Thyroid gland (tissue), 4 donors: Measurements from ENCODE around the gene HPGDS. TPM values are rescaled to one million over a fixed set of nuclear protein-coding genes. Genes with fewer than 3 reads are reported as not detected.
"Not testable (repeated sequence)": the region's sequence is repeated elsewhere in the genome, so short reads cannot be mapped to it uniquely, and the experiment has no call there.

Experiments used
- DNase-seq, 2 donors: peaks; one replicate each; pipeline ENCODE4 v3.0.0-alpha.2; 2019
- H3K27ac ChIP-seq, 3 donors: fragments of 200-600 bp; sonication (generic); 1 replicate in 2 of 3; 2 replicates in 1 of 3; pipeline ENCODE4 v1.5.1; 2016 to 2019; ENCODE audit warnings: mild to moderate bottlenecking in 1 of 3, moderate library complexity in 1 of 3
- H3K27me3 ChIP-seq: fragments of 200-600 bp; sonication (generic); one replicate; pipeline ENCODE4 v1.5.1; 2019
- H3K36me3 ChIP-seq, 2 donors: fragments of 200-600 bp; sonication (generic); one replicate each; pipeline ENCODE4 v1.5.1; 2016 to 2019
- H3K4me1 ChIP-seq, 2 donors: fragments of 200-600 bp; sonication (generic); one replicate each; pipeline ENCODE4 v1.5.1; 2017 to 2019
- H3K4me3 ChIP-seq, 3 donors: fragments of 200-600 bp; sonication (generic); replicated peaks in 1 of 3; 1 replicate in 2 of 3; 2 replicates in 1 of 3; pipeline ENCODE4 v1.5.1; 2016; ENCODE audit warnings: mild to moderate bottlenecking in 1 of 3
- H3K9me3 ChIP-seq: fragments of 200-600 bp; sonication (generic); one replicate; pipeline ENCODE4 v1.5.1; 2017
- POLR2A ChIP-seq, 2 donors: fragments of 450-650 bp; IDR thresholded peaks; one replicate each; pipeline ENCODE4 v1.6.1; 2017; ENCODE audit warnings: antibody characterized with exemption in 2 of 2, mild to moderate bottlenecking in 2 of 2, moderate library complexity in 1 of 2
- WGBS, 2 donors: methylation state at CpG; one replicate each; pipeline ENCODE4 v1.1.5; 2017; 5-methylcytosine and 5-hydroxymethylcytosine counted together
- intact Hi-C: fragments of 100-400 bp; cut with DNase I; formaldehyde crosslinking; loops from one replicate; pipeline ENCODE4 v1.15.1; 2023
- total RNA-seq, 4 donors: library from RNA; depleted of rRNA; stranded (reverse); fragments of >200 nt; gene quantifications; one replicate each; pipeline ENCODE4 v1.2.3, GENCODE V29; 2016
- TF ChIP-seq, protein P1 (sequence below), 6 experiments: fragments of 200-600 bp in 3 of 6; fragments of 450-650 bp in 3 of 6; sonication (generic) in 3 of 6; IDR thresholded peaks; one replicate each; pipeline ENCODE4 v1.5.1; 2016 to 2019; ENCODE audit warnings: antibody characterized with exemption in 6 of 6, mild to moderate bottlenecking in 2 of 6, inconsistent platforms in 1 of 6, moderate library complexity in 1 of 6

Gene HPGDS
- total RNA-seq, 4 donors from 2014 or later: 0.67 TPM; not detected in 3

DNA sequence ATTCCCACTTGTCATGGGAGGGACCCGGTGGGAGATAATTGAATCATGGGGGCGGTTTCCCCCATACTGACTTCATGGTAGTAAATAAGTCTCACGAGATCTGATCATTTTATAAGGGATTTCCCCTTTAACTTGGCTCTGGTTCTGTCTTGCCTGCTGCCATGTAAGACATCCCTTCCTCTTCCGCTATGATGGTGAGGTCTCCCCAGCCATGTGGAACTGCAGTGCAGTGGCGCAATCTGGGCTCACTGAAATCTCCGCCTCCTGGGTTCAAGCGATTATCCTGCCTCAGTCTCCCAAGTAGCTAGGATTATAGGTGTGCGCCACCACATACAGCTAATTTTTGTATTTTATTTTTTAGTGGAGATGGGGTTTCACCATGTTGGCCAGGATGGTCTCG, 2.9 kb downstream of the HPGDS start:
- intact Hi-C loops: no loop called here
- no peak overlapping the region for H3K27ac ChIP-seq
- 80 to 86% methylated on average over 9 of the region's 9 CpGs for WGBS, 2 donors
- H3K4me1 ChIP-seq: no peaks in the 10 kb centered on the region
- no peak overlapping the region for H3K4me3 ChIP-seq
- DNase-seq: no peak
- no peaks in the 10 kb centered on the region for H3K9me3 ChIP-seq
- H3K36me3 ChIP-seq: no peaks in the 10 kb centered on the region
- no peaks in the 10 kb centered on the region for H3K27me3 ChIP-seq
- no peak for TF ChIP-seq POLR2A (IDR thresholded peaks at IDR 0.05)
- TF ChIP-seq, protein P1, sequence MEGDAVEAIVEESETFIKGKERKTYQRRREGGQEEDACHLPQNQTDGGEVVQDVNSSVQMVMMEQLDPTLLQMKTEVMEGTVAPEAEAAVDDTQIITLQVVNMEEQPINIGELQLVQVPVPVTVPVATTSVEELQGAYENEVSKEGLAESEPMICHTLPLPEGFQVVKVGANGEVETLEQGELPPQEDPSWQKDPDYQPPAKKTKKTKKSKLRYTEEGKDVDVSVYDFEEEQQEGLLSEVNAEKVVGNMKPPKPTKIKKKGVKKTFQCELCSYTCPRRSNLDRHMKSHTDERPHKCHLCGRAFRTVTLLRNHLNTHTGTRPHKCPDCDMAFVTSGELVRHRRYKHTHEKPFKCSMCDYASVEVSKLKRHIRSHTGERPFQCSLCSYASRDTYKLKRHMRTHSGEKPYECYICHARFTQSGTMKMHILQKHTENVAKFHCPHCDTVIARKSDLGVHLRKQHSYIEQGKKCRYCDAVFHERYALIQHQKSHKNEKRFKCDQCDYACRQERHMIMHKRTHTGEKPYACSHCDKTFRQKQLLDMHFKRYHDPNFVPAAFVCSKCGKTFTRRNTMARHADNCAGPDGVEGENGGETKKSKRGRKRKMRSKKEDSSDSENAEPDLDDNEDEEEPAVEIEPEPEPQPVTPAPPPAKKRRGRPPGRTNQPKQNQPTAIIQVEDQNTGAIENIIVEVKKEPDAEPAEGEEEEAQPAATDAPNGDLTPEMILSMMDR (IDR thresholded peaks at IDR 0.05): no peak

DNA sequence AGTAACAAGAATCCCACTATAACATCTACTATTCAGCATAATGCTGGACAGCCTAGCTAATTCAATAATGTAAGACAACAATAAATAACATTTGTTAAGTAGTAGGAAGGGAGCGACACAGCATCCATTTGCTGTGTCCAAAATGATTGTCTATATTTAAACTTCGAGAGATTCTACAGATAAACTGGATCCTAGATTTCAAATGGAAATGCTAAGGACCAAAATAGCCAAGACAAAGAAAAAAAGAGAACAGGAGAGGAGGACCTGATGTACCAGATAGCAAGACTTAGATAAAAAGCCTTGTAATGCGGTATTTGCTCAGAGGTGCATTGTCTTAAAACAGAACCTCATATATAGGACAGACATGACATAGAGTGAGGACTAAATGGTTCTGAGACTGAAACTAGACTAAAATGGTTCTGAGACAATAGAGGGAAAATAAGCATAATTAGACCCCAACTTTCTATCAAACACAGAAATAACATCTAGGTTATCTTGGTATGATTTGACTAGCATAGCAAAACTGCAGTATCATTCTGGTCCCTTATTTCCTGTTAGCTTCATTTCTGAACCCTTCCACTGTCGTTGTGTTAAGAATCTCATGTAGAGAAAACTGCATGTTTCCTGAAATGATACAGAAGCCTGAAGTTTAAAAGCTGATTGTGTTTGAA, 3.8 kb downstream of the HPGDS start:
- no peak for DNase-seq
- Histone ChIP-seq H3K27ac (no peak overlapping the region), H3K9me3 (no peaks in the 10 kb centered on the region), H3K4me3 (no peak overlapping the region), H3K36me3 (no peaks in the 10 kb centered on the region), H3K4me1 (no peaks in the 10 kb centered on the region), H3K27me3 (no peaks in the 10 kb centered on the region)
- WGBS, 2 donors: 78 to 83% methylated on average over 4 of the region's 4 CpGs
- intact Hi-C loops: no loop called here
- TF ChIP-seq POLR2A (IDR thresholded peaks at IDR 0.05): no peak
- TF ChIP-seq, protein P1 (IDR thresholded peaks at IDR 0.05): no peak

DNA sequence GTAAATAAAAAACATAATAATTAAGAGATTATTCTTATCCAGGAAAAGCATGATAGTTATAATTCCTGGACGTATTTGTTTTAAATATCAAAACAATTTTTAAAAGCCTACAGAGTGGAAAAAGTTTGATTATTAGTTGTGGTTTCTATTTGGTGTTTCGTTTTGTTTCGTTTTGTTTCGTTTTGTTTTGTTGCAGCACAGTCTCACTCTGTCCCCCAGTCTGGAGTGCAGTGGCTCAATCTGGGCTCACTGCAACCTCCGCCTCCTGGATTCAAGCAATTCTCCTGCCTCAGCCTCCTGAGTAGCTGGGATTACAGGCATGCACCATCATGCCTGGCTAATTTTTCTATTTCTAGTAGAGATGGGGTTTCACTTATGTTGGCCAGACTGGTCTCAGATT, 5.8 kb downstream of the HPGDS start:
- H3K36me3 ChIP-seq, H3K27me3 ChIP-seq, intact Hi-C loops, H3K9me3 ChIP-seq, H3K27ac ChIP-seq, H3K4me1 ChIP-seq, DNase-seq, H3K4me3 ChIP-seq: not testable (repeated sequence)
- 80 to 89% methylated on average over 5 of the region's 5 CpGs for WGBS, 2 donors

DNA sequence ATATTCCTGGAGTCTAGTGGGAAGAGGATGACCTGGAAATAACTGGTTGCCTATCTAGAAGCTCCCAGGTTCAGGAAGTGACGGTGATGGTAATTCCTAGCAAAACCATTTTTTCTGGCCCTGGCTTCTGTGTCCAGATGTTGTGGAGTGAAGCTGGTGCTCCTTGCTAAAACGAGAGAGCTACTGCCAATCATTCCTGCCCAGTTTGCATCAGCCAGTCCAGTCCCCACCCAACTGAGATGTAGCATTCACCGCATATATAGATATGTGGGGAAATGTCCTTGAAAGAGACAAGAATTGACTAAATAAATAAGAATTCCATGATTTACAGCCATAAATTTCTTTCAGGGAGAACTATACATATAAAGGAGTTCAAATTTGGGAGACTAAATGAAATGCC, 6.3 kb downstream of the HPGDS start:
- DNase-seq: no peak
- Histone ChIP-seq H3K27ac (no peak overlapping the region), H3K27me3 (no peaks in the 10 kb centered on the region), H3K4me1 (no peaks in the 10 kb centered on the region), H3K9me3 (no peaks in the 10 kb centered on the region), H3K36me3 (no peaks in the 10 kb centered on the region), H3K4me3 (no peak overlapping the region)
- intact Hi-C loops: no loop called here
- TF ChIP-seq, protein P1 (IDR thresholded peaks at IDR 0.05): no peak
- no peak for TF ChIP-seq POLR2A (IDR thresholded peaks at IDR 0.05)
- WGBS, 2 donors: 82 to 87% methylated on average over 3 of the region's 3 CpGs

DNA sequence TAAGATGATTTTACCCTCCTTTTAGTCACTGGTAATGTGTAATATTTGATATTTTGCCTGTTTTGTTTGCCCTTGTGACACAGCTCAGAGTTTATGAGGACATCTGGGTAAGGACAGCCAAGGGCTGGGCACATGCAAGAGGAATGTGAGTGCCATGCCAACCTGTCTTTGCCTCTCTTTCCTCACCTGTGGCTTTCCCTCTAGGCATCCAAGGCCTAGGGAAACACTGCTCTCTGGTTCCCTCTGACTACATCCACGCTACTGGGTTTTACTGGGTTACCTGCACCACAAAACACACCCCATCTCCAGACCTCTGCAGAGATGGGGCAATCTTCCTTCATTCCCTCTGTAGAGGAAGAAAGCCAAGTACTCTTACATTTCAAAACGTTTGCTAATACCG, 7.7 kb downstream of the HPGDS start:
- Histone ChIP-seq H3K9me3 (no peaks in the 10 kb centered on the region), H3K4me1 (no peaks in the 10 kb centered on the region), H3K36me3 (no peaks in the 10 kb centered on the region), H3K4me3 (no peak overlapping the region), H3K27ac (no peak overlapping the region), H3K27me3 (no peaks in the 10 kb centered on the region)
- no peak for DNase-seq
- WGBS, 2 donors: 71 to 78% methylated on average over 3 of the region's 3 CpGs
- intact Hi-C loops: no loop called here
- TF ChIP-seq, protein P1 (IDR thresholded peaks at IDR 0.05): no peak
- TF ChIP-seq POLR2A (IDR thresholded peaks at IDR 0.05): no peak
